HG03039 (cell line): ENCODE data around the gene RING1.

Source experiments
- ATAC-seq: cut with Tn5 transposase; IDR thresholded peaks from one replicate; pipeline ENCODE4 v1.9.1; 2021; ENCODE audit warnings: mild to moderate bottlenecking, moderate library complexity; ENCODE audit not compliant: unreplicated experiment

RING1 gene

DNA sequence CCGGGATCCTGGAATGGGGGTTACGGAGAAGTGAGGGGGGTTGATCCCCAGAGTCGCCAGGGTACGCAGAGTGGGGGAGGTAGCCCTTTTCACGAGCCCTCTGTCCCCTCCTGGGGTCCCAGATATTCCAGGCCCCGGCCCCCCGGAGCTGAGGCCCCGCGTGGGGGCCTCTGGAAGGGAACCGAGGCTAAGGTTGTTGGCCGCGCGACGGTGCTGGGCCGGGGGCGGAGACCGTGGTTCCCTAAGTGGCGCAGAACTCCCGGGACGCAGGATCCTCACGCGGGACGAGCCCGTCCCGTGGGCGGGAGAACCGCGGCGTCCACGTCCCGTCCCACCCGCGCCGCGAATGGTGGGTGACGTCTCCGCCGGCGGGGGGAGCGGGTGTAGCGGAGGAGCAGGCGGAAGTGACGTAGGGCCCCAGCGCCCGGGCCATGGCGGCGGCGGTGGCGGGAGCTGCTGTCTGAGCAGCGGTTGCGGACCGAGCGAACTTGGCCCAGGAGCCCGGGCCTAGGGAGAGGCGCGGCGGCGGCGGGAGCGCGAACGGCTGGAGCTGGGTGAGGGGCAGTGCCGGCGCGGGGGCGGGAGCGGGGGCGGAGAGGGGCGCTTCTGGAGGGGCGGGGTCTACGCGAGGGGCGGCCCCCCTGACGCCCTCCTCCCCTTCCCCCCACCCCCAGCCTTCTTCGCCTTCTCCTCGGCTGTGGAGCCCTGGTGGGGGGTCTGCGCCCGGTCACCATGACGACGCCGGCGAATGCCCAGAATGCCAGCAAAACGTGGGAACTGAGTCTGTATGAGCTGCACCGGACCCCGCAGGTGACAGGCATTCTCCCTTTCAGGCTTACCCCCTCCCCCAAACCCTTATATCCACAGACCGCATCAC lies at the start of gene RING1:
RING1 (plus strand) TSS at position 410 of the 877 bp plus-strand sequence; CDS start at position 733, 323 bp downstream.
- no peak for ATAC-seq

DNA sequence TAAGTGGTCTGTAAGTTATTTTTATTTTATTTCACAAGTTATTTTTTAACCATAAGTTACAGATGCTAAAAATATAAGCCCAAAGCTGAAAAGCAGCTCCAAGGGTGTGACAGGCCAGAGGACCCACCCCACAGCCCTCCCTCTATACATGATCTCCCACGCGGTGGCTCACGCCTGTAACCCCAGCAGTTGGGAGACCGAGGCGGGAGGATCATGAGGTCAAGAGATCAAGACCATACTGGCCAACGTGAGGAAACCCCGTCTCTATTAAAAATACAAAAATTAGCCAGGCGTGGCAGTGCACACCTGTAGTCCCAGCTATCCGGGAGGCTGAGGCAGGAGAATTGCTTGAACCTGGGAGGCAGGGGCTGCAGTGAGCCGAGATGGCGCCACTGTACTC lies 48.2 kb upstream of the RING1 start:
- ATAC-seq = no peak

DNA sequence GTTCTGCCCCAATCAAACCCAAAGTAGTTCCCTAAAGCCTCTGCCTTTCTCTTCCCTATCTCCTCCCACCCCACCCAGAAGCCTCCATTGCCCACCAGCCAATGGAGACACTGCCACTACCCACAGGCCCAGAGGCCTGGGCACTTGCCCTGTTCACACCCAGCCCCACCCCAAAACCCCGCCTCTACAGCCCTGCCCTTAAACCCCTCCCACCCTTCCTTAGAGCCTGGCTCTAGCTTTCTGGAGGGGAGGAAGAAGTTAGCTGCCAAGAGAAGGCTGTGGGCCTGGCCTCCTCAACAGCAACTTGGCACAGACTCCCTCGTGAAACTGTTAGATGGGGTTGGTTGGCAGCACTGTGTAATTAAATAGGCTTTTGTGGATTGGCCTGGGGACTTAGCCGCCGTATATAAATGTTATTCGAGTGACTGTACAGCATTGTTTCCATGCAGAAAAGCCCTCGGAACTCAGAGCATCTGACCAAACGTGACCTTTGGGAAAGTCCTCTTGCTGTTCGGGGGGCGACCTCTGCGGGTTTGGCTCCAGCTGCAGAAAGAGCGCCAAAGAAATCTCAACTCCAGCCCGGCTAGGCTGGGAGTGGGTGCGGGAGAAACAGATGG lies 47.5 kb upstream of the RING1 start:
- no peak for ATAC-seq

DNA sequence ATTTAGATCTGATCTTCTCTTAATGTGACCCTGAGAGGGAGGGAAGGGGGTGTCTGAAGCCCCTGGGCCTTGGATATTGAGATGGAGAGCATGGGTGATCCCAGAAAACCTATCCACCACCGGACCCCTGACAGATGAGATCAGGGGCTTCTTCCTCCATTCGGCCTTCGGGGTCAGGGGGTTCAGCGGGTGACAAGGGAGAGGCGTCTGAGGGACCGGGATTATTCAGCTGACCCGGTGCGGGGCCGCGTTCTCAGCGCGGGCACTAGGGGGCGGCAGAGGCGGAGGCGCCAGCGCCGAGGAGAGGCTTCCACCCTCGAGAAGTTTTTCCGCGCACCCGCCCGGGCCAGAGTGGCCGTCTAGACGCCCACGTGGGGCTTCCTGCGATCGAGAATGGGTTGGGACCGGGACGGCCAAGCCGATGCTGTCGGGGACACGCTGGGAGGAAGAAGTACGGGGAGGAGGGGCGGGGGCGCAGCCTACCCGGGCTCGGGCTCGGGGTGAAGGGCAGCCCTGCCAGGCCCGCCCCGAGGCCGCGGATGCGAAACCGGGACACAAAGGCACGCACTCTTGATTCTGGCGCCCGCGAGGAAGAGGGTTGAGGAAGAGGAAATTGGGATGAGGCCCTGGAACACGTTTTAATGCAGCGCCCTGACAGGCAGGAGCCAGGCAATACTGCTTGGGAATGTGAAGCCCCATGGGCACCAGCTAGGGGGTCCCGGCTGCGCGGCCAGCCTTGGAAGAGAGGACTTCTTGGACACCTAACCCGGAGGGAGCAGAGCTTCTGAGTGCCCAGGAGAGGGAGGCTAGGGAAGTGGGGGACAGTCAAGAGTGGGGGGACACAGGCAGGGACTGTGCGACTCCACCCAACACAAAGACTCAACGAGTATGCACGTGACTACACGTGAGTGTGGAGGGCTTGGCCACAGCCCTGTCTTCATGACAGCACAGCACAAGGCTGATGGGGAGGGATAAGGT lies 46.7 kb upstream of the RING1 start:
- ATAC-seq = no peak

DNA sequence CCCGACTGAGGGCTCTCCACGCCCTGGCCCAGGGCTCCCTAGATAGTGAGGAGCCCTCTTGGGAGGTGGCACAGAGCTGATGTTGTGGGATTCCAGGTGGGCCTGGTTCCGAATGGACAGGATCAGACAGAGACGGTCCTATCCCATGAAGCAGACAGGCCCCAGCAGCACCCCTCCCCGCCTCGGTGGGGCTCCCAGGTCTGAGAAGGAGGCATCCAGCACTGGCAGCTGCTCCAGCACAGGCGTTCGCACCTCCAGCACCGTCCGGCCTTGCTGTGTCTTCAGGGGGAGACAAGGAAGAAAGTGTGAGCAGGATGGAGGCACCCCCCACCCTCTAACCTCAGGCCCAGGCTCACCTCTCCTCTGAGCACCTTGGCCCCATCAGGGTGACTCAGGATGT lies 44.8 kb upstream of the RING1 start:
- ATAC-seq = no peak

DNA sequence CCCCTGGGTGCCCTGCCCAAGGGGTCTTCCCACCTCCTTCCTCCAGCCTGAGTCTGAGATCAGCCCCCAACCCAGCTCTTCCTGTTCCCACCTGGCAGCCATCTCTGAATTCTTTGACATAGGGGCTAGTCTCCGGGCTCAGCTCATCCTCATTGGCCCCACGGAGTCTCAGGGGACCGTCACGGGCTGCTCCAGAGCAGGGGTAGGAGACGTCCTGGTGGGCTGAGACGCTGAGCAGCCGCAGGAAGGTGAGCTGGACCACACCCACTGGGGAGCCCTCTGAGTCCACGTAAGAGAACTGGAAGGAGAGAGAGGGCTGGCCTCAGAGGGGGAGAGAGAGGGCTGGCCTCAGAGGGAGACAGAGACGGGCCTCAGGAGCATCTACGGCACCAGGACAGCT lies 44.1 kb upstream of the RING1 start:
- no peak for ATAC-seq

DNA sequence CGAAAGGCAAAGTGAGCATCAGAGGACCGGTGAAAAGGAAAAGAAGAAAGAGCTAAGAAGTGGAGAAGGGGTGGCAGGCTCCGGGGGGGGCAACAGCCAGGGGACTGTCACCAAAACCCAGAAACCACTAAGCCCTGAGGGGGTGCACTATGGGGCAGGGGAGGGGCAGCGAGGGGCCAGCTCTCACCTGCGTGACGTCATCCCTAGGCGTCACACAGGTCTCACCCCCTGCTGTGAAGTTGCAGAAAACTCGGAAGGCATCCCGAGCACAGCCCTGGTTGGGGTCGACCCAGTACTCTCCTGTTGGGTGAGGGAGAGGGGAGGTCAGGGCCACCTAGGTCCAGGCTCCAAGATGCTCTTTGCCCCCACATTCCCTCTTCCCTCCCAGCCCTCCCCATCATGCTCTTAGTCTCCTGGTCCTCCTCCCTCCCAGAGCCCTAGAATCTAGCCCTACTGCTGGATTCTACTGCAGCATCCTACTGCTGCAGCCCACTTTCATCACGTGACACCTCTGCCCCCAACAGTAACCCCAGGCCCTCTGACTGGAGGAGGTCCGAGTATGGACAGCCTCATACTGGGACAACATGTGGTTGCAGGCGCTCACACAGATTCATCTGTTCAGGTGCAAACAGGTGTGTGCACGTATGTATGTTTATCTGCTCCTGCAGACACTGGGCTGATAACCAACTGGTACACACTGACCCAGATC lies 43.5 kb upstream of the RING1 start:
- no peak for ATAC-seq

DNA sequence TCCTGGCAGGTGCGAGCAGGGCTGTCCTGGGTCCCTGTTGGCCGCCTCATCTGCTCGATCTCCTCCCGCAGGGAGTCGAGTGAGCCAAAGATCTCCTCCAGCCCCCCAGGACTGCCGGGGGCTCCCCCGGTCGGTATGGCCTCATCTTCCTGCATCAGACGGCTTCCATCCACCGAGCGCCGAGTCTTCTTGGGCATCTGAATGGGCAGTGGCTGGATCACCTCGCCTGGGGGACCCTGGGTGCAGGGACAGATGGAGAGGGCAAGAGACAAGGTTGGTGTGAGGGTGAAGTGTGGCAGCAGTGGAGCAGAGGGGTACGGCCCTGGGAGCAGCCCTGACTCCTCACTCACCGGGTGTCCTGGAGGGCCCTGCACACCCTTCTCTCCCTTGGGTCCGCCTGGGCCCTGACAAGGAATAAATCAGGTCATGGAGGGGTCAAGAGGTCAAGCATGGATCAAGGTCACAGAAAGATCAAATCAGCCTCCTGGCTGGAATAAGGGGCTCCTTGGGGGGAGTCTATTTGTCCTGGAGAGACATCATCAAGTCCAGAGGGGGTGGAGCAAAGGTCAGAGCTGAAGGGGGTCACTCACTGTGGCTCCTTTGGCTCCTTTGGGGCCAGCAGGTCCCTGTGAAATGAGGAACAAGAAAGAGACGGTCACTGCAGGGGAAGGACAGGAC lies 42.6 kb upstream of the RING1 start:
- ATAC-seq = no peak

DNA sequence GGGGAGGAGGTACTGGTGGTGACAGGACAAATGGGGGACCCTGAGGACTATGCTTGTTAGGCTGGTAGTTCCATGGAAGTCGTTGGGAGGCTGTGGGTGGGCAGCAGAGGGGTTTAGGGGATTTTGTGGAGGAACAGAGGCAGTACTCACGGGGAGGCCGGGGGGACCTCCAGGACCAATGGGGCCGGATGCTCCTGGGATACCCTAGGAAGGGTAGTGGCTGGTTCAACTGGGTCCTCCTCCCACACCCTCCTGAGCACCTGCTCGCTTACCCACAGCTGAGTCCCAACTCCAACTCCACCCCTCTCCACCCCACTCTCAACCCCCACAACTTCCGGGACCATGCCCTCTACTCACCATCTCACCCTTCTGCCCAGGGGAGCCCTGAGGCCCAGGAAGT lies 41.9 kb upstream of the RING1 start:
- no peak for ATAC-seq

DNA sequence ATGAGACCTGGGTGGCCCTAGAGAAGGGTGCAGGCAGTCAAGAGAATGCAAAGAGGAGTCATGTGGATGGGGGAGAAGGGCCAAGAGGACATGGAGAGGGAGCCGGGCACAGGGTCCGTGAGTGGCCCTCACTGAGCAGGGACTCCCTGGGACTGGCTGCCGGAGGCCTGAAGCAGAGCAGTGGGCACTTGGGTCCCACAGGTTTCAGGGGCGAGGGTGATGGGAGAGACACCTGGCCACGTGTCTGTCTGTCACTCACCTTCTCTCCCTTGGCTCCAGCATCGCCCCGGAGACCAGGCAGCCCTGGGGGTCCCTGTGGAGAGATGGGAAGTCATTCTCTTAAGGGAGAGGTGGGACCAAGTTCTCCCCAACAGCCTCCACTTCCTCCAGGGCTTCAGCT lies 41.5 kb upstream of the RING1 start:
- no peak for ATAC-seq

DNA sequence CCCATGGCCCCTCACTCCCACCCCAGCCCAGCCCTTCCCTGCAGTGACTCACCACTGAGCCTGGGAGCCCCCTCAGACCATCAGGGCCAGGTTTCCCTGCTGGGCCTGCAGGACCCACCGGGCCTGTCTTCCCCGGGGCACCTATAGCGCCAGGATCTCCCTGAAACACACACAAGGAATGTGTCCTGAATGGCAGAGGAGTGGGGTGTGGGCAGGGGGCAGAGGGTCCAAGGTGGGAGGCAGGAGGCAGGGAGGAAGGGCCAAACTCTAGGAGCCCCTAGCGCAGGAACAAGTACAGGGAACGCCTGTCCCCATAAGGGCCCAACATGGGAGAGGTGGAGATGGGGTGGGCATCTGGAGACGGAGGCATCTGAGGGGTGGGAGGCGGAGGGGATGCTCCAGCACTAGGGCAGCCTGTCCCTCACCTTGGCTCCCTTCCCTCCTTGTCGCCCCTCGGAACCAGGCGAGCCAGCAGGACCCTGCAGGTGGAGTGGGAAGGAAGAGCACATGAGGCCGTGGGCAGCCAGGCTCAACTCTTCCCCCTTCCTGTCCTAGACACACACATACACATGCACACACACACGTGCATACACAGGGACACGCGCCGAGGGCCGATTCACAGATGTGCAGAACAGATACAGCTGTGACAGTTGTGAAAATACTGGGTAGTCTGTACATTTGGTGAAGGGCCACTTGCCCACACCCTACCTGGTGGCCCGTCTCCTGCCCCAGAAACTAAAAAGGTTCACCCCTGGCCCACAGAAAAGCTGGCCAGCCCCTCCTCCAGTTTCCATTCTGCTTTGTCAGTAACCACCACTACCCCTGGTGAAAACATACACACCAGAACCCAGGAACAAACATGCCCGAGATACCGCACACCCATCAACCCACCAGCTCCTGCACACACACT lies 40.7 kb upstream of the RING1 start:
- ATAC-seq = no peak

DNA sequence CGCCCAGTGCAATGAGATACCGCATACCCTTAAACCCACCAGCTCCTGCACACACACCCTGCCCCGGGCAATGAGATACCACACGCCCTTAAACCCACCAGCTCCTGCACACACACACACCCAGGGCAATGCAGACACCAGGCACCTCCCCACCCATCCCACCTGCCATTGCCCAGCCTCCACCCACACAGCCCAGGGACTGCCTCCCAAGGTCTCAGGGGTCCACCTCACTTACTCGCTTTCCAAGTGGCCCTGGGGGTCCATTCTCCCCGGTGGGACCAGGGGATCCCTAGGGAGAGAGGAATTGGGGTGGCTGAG lies 40.1 kb upstream of the RING1 start:
- no peak for ATAC-seq

DNA sequence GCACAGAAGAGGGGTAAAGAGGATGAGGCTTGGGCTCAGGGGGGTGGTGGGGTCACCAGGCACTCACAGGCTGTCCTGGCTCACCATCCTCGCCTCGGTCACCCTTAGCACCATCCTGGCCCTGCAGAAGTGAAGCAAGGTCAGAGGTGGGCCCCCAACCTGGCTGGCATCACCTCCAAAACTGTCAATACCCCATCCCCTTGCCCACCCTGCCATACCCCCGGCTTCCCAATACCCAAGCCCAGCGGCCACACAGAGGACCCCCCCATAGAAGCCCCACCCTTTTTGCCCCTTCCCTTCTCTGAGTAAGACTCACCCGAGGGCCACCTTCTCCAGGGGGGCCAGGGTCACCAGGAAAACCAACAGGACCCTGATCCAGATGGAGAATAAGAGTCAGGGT lies 39.7 kb upstream of the RING1 start:
- ATAC-seq = no peak

DNA sequence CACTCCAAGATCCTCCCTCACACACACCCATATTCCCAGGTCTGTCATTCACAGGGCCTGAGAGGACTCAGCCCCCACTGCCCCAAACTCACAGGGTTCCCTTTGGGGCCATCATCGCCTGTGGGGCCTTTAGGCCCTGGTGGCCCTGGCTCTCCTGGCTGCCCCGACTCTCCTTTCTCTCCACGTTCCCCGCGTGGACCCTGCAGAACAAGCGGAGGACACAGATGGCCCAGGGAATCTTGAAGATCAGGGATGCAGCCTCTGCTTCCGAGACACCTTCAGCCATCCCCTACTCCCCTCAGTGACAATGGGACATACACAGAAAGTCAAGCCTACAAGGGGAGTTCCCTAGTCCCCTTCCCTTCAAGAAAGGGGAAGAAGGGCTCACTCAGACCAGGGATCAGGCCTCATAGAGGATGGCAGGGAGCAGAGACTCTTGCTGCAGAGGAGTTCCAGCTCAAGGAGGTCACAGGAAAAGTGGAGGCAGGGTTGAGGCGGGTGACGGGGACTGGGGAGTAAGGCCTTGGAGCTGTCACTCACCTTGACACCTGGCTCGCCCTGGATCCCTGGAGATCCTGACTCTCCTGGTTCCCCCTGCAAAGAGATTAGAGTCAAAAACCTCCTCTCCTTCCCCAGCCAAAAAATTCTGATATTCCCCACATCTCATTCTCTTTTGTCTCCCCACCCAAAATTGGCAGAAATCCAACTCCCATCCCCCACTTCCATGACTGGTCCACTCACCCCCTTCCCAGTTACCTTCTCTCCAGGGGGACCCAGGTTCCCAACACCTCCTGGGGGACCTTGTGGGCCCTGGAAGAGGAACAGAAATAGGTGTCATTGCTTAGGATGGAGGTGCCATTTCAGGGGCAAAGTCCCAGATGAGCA lies 38.8 kb upstream of the RING1 start:
- no peak for ATAC-seq

DNA sequence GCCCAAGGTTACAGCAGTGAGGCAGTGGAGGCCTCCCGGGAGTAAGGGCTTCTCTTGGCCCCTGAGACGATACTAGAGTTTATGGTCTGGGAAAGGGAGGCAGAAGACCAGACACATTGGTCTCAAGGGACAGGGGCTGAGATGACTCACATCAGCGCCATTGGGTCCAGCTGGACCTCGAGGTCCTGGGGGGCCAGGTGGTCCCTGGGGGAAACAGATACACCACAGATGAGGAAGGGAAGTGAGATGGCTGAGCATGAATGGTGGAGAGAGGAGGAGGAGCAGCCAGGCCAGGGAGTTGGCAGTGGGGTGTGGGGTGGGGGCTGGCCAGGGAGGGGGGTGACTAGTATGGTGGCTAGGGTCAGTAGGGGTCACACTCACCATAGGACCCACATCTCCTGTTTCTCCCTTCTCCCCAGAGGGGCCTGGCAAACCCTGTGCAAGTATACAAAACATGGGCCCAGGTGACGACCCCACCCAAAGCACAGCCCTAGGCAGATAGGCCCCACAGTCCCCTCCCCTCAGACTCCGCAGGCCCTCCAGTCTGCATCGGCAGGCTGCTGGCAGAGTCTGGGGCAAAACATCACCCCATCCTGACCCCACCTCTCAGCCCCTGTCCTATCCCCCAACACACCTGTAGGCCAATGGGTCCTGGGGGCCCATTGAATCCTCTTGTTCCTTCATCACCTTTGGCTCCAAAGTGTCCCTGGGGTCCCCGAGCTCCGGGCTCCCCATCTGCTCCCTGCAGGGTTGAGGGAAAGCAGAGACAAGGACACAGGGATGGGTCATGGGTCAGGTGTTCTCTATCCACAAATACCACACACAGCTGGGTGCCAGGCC lies 37.9 kb upstream of the RING1 start:
- no peak for ATAC-seq

DNA sequence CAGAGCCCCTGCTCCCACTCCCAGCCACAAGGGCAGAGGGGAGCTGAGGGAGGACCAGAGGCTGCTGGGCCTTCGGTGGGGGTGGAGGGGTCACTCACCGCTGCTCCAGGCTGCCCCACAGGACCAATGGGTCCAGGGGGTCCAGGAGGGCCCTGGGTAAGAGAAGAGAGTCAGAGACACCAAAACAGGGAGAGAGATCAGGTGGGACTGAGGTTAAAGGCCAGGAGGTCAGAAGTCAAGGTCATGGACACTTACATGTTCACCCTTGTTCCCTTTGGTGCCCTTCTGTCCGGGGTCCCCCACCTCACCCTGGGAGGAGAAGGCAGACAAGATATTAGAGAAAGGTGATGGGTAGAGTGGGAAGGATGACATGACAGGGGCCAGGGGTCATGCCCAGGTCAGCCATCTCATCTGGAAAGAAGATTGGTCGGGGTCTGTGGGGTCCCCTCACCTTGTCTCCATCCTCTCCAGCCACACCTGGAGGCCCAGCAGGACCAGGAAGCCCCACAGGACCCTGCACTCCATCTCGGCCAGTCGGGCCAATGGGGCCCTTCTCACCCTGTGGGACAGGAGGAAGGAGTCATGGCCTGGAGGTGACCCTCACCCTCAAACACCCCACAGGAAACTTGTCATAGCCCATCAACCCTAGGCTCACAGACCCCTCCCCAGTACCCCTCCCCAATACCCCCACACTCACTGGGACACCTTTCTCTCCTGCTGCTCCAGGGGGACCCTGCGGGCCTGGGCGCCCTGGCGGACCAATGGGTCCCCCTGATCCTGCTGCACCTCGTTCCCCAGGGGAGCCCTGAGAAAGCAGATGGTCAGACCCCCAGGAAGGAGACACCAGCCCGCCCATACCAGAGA lies 37.1 kb upstream of the RING1 start:
- no peak for ATAC-seq
